Glomerular visceral epithelial cell (primary cell): ENCODE results near the gene RAI14.

ENCODE experiments used
- DNase-seq: peaks from one replicate; pipeline ENCODE4 v3.0.0-alpha.2; 2016; ENCODE audit errors: extremely low spot score

RAI14 gene

DNA sequence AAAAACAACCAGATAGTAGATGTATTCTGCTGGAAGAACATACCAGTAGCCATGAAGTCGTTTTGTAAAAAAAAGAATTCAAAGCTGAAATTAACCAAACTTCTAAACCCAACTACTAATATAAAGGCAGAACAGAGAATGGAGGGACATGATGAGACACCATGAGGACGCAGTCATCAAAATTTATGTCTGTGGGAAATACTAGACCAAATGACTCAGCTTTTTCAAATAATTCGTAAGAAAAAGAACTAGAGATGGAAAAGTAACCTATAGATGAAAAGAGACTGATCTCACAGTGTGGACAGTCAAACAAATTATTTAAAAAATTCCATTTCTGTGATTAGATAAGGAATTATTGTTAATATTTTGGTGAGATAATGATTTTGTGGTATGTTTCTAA lies 193.1 kb downstream of the RAI14 start:
- no peak for DNase-seq

- DNase-seq: peak; percentile 58
Measured at GRCh38 chr5:34854459-34855174, 198.5 kb downstream of the RAI14 start.

DNA sequence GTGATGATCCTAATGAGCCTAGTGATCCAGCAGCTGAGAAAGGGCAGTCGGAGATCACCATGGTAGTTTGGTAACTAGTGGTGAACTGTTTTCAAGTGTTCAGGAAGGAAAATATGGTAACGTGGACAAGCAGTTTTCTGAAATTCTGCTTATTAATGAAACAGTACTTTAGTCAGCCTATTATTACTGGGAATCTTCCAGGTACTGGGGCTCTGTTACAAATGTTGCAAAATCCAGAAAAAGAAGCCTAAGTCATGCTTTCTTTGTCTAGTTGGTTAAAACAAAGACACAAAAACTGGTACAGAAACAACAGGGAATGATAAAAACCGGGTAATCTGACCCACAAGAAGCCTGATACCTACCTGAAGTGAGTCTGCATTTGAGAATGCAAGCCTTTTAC lies 201.0 kb downstream of the RAI14 start:
- DNase-seq: no peak

- DNase-seq: no peak
Measured at GRCh38 chr5:34857894-34858293, 201.8 kb downstream of the RAI14 start.

DNA sequence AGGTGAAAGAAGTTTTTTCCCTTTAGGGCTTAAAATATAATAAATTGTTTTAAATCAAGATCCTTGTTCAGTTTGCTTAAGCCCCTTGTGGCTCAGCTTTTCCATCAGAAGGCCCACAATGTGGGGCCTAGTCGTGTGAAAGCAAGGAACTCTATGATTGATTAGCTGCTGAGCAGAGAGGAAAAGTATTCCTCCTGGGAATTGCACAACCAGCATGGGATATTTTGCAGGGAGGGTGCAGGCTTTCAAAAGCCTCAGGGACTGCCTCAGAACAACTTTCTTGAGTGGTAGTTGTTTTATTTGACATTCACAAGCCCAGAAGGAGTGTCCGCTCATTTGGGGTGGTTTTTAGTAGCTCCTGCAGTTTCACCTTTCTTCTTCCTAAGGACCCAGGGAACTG lies 202.7 kb downstream of the RAI14 start:
- DNase-seq: no peak

DNA sequence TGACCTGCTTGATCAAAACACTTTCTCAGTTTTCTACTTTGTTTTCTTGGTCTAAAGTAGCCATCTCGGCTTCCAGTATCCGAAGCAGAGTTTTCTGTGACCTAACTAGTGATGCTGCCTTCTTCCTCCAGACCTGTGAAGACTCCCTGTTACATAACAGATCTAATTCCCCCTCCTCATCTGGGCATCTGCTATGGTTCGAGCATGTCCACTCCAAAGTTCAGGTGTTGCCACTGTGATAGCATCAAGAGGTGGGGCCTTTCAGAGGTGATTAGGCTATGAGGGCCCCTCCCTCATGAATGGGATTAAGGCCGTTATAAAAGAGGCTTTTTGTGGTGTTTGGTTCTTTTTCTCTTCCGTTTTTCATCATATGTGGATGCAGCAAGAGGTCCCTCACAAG lies 203.1 kb downstream of the RAI14 start:
- DNase-seq: no peak

- no peak for DNase-seq
Measured at GRCh38 chr5:34863946-34864345, 207.8 kb downstream of the RAI14 start.

DNA sequence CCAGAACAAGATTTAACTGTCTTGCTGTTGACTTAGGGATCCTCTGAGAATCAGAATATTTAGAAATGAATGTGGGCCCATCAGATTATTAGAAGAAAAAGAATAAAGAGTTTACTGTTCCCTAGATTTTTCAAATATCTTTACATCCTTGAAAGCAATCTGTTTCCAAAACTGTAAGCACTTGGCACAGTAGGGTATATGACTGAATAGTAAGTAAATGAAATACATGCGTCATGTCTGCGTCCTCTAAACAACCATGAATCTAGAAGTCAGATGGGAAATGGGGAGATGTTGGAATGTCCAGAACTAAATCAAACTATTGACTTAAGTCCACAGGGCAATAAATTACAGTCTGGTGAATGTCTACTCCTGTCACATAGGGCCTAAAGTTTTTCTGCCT lies 209.0 kb downstream of the RAI14 start:
- no peak for DNase-seq

GRCh38 chr5:34866989-34867471 lies 210.9 kb downstream of the RAI14 start:
- DNase-seq: no peak

- DNase-seq: no peak
Measured at GRCh38 chr5:34867660-34868059, 211.5 kb downstream of the RAI14 start.

- no peak for DNase-seq
Measured at GRCh38 chr5:34868791-34869190, 212.7 kb downstream of the RAI14 start.

- DNase-seq: no peak
Measured at GRCh38 chr5:34869256-34869655, 213.1 kb downstream of the RAI14 start.

DNA sequence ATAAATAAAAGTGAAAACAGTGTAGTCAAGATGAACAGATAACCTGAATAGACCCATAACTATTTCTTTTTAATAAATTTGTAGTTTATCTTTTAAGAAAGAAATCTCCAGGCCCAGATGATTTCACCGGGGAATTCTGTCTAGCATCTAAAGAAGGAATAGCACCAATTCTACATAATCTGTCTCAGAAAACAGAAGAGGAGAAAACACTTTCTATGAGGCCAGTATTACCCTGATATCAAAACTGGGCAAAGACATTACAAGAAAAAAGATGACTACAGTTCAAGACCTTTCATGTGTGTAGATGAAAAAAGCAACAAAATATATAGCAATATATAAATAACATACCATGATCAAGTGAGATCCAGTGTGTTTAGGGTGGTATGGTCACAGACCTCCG lies 214.3 kb downstream of the RAI14 start:
- no peak for DNase-seq

DNA sequence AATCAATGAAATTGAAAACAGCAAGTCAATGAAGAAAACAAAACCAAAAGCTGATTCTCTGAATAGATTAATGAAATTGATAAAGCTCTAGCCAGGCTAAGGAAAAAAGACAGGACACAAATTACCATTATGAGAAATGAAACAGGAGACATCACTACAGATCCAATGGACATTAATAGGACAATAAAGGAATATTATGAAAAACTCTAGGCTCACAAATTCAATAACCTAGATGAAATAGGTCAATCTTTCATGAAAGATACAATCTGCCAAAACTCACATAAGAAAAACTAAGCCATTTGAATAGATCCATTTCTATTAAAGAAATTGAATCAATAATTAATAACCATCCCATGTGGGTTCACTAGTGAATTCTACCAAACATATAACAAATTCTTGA lies 220.1 kb downstream of the RAI14 start:
- DNase-seq: no peak

DNA sequence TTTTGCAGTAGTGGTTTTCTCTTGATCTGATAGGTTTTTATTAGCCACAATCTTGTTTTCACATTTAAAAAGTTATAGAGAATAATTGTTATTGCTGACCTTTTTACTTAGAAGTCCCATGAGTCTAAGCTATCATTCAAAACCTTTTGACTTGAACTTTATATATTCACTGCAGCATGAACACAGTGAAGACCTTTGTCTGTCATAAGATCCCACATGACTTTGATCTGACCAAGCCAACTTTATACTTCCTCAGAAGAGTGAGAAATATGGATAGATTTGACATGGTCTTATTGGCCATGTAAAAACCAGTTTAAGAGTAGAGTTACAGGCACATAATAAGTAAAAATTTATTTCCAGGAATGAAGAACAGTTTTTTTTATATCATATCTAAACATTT lies 225.1 kb downstream of the RAI14 start:
- DNase-seq: no peak
